AG04450 (cell line): ENCODE results near the gene OCLN. TPM values are rescaled to one million over a fixed set of nuclear protein-coding genes. Genes with fewer than 3 reads are reported as not detected.

ENCODE experiments used
- CTCF ChIA-PET: fragments of 300-600, 350-600 bp; formaldehyde crosslinking; extraction: SDS; loops from one replicate; lab custom pipeline; 2022; ENCODE audit warnings: antibody characterized with exemption, inconsistent platforms; lab: Charles Lee
- POLR2A ChIA-PET: fragments of 350-600 bp; formaldehyde crosslinking; extraction: SDS; loops from one replicate; lab custom pipeline; 2021; ENCODE audit warnings: antibody characterized with exemption, inconsistent platforms; lab: Yijun Ruan, JAX
- DNase-seq: peaks from one replicate; pipeline ENCODE4 v3.0.0-alpha.2; 2011; ENCODE audit warnings: low read depth, low spot score
- H3K27ac ChIP-seq: one replicate; pipeline ENCODE4 v1.5.1; 2012; ENCODE audit warnings: low read depth, low read length, control low read depth
- H3K27me3 ChIP-seq: one replicate; pipeline ENCODE4 v1.6.0; 2012; ENCODE audit warnings: low read length; ENCODE audit not compliant: control insufficient read depth, insufficient read depth
- H3K4me3 ChIP-seq: 2 replicates; pipeline ENCODE4 v1.5.1; 2011; ENCODE audit warnings: mild to moderate bottlenecking, low read depth, low read length, control low read depth
- H3K9me3 ChIP-seq: 2 replicates; pipeline ENCODE4 v1.5.1; 2012; ENCODE audit warnings: low read length; ENCODE audit not compliant: control insufficient read depth, insufficient read depth
- polyA plus RNA-seq: library from polyadenylated mRNA; depleted of rRNA; stranded (reverse); fragments of >200 nt; gene quantifications from 2 replicates; pipeline ENCODE4 v1.2.3, GENCODE V29; 2011
- TF ChIP-seq, protein P1 (sequence below): IDR thresholded peaks from 2 replicates; pipeline ENCODE4 v1.5.1; 2011; ENCODE audit warnings: low read depth, low read length, control low read depth, inconsistent platforms

Gene OCLN
- polyA plus RNA-seq, 1 experiment = 2.1 TPM

DNA sequence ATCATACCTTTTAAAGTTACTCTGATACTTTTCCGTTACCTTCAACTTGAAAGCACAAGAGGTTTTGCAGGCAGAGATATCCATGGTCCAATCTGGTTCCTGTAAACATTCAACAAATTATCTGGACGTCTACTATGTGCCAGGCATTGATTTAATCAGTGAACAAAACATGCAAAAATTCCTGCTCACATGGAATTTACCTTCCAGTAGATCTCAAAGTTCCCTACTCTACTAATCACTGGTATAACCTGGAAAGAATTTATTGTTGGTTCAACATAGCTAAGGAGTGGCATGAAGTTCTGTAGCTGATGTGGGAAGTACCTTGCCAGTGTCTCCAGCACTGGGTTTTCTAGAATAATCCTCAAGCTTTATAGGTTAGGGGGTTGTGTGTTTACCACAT lies 9.8 kb downstream of the OCLN start:
- DNase-seq = no peak
- Histone ChIP-seq H3K27me3 (no peaks in the 10 kb centered on the region), H3K9me3 (no peaks in the 10 kb centered on the region), H3K27ac (peak overlapping the region; percentile 86), H3K4me3 (no peak overlapping the region)
- TF ChIP-seq, protein P1, sequence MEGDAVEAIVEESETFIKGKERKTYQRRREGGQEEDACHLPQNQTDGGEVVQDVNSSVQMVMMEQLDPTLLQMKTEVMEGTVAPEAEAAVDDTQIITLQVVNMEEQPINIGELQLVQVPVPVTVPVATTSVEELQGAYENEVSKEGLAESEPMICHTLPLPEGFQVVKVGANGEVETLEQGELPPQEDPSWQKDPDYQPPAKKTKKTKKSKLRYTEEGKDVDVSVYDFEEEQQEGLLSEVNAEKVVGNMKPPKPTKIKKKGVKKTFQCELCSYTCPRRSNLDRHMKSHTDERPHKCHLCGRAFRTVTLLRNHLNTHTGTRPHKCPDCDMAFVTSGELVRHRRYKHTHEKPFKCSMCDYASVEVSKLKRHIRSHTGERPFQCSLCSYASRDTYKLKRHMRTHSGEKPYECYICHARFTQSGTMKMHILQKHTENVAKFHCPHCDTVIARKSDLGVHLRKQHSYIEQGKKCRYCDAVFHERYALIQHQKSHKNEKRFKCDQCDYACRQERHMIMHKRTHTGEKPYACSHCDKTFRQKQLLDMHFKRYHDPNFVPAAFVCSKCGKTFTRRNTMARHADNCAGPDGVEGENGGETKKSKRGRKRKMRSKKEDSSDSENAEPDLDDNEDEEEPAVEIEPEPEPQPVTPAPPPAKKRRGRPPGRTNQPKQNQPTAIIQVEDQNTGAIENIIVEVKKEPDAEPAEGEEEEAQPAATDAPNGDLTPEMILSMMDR = no peak
- POLR2A ChIA-PET = no interaction called here
- CTCF ChIA-PET = interaction anchor here (1.0 kb wide), 1 partner anchor 9 kb away, joined by 3 read pairs; the partner anchor contains the start of gene OCLN

DNA sequence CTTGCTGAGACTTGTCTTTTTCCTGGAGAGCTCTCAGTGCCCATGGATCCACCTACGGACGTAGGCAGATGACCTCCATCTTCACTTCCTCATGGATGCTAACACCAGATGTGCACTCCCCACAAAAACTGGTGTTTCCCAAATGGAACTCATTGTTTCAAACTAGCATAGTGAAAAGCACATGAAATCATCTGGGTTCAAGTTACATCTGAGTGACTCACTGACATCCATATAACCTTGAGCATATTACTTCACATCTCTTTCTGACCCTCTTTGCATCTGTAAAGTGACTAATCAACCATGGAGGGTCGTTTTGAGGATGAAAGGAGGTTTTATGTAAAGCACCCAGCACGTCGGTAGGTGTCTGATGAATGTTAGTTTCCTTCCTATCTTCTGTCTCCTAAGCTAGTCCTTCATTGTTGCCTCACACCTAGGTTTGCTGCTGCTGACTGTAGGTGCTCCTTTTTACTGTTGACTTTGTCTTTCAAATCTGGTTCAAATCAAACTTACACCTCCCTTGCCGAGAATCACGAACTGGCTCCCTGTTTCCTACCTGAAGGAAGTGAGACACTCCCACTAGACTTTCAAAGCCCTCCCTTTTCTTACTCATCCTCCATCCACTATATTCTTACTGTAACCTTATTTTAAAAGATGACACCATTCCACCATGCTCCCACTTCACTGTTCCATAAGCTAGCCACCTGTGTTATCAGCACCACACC lies 10.3 kb downstream of the OCLN start:
- TF ChIP-seq, protein P1 = no peak
- DNase-seq = peak; percentile 34
- ChIA-PET CTCF (interaction anchor here (1.0 kb wide), 1 partner anchor 10 kb away, joined by 3 read pairs; the partner anchor contains the start of gene OCLN), POLR2A (no interaction called here)
- no peaks in the 10 kb centered on the region for H3K27me3 ChIP-seq
- H3K9me3 ChIP-seq = no peaks in the 10 kb centered on the region
- peak overlapping the region; percentile 86 for H3K27ac ChIP-seq
- no peak overlapping the region for H3K4me3 ChIP-seq

DNA sequence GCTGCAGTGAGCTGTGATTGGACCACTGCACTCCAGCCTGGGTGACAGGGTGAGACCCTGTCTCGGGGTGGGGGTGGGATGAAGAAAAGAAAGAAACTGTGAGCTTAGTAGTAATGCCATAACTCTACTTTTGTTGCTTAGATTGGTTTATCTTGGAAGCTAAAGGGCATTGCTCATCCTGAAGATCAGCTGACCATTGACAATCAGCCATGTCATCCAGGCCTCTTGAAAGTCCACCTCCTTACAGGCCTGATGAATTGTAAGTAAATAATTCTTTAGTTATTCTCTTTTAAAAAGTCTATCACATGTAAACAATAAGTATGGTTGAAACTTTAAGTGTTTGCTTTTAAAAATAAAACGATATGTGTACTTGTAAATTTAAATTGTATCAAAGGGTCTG lies 11.4 kb downstream of the OCLN start:
- Histone ChIP-seq H3K9me3 (no peaks in the 10 kb centered on the region), H3K27me3 (no peaks in the 10 kb centered on the region), H3K27ac (no peak overlapping the region), H3K4me3 (no peak overlapping the region)
- POLR2A ChIA-PET = no interaction called here
- DNase-seq = no peak
- CTCF ChIA-PET = no interaction called here
- TF ChIP-seq, protein P1 = no peak

DNA sequence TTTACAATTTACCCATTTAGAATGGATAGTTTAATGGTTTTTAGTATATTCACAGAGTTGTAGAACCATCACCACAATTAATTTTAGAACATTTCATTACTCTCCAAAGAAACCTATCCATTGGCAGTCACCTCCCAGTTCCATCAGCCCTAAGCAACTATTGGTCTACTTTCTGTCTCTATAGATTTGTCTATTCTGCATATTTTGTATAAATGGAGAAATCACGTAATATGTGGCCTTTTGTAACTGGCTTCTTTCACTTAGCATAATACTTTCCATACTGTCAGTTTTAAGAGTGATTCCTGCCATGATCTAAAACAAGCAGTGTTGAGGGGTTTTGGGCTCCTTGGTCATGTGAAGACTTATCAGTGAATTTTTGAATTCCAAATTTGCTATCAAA lies 12.7 kb downstream of the OCLN start:
- POLR2A ChIA-PET = interaction anchor here (0.6 kb wide), 1 partner anchor 343 kb away, joined by 4 read pairs; no protein-coding TSS in a partner anchor
- TF ChIP-seq, protein P1 = no peak
- no peaks in the 10 kb centered on the region; the same call in 1 of the 2 replicates for H3K9me3 ChIP-seq
- no peaks in the 10 kb centered on the region for H3K27me3 ChIP-seq
- no peak overlapping the region for H3K27ac ChIP-seq
- H3K4me3 ChIP-seq = no peak overlapping the region
- CTCF ChIA-PET = interaction anchor here (0.8 kb wide), 1 partner anchor 12 kb away, joined by 3 read pairs; no protein-coding TSS in a partner anchor
- no peak for DNase-seq

DNA sequence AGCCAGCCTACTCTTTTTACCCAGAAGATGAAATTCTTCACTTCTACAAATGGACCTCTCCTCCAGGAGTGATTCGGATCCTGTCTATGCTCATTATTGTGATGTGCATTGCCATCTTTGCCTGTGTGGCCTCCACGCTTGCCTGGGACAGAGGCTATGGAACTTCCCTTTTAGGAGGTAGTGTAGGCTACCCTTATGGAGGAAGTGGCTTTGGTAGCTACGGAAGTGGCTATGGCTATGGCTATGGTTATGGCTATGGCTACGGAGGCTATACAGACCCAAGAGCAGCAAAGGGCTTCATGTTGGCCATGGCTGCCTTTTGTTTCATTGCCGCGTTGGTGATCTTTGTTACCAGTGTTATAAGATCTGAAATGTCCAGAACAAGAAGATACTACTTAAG lies 16.6 kb downstream of the OCLN start:
- Histone ChIP-seq H3K27me3 (no peaks in the 10 kb centered on the region), H3K27ac (no peak overlapping the region), H3K4me3 (no peak overlapping the region), H3K9me3 (no peaks in the 10 kb centered on the region; the same call in 1 of the 2 replicates)
- POLR2A ChIA-PET = no interaction called here
- TF ChIP-seq, protein P1 = no peak
- CTCF ChIA-PET = no interaction called here
- no peak for DNase-seq
